Activated naive CD4-positive, alpha-beta T cell treated with anti-CD3 and anti-CD28 coated beads, Interleukin-2, amount 10 ng/mL, durations not matched to agents 7 days and 5 days (primary cell): ENCODE measurements around the gene IDH3B.

Source experiments
- CTCF ChIA-PET: fragments of 350-600 bp; sonication (Branson Sonifier 250); formaldehyde crosslinking; loops from one replicate; lab custom pipeline; 2021; ENCODE audit warnings: antibody characterized with exemption; lab: Charles Lee
- DNase-seq: peaks from one replicate; pipeline ENCODE4 v3.0.0-alpha.2; 2020
- H3K27ac Mint-ChIP-seq: one replicate; pipeline ENCODE4 v1.8.0; 2021; ENCODE audit warnings: mild to moderate bottlenecking, moderate library complexity, mixed read lengths
- H3K27me3 Mint-ChIP-seq: one replicate; pipeline ENCODE4 v1.8.0; 2021; ENCODE audit warnings: mild to moderate bottlenecking, mixed read lengths
- H3K36me3 Mint-ChIP-seq: one replicate; pipeline ENCODE4 v1.8.0; 2021; ENCODE audit warnings: mixed read lengths
- H3K4me1 Mint-ChIP-seq: one replicate; pipeline ENCODE4 v1.8.0; 2021; ENCODE audit warnings: mixed read lengths
- H3K4me3 Mint-ChIP-seq: one replicate; pipeline ENCODE4 v1.8.0; 2021; ENCODE audit warnings: mild to moderate bottlenecking, moderate library complexity, mixed read lengths
- H3K9me3 Mint-ChIP-seq: one replicate; pipeline ENCODE4 v1.8.0; 2021; ENCODE audit warnings: mixed read lengths

The IDH3B gene

DNA sequence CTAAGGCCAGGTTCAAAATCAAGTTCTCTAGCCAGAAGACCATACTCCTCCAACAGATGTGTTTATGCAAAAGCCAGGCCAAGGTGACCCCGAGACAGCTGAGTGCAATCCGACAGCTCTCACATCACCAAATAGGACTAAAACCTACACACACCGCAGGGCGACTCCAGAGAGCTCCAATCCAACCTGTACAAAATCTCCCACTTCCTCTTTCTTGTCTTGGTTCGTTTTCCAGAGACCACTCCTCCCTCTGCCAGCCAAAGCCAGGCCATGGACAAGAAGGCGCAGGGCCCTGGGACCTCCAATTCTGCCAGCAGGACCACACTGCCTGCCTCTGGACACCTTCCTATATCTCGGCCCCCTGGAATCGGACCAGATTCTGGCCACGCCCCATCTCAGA is 23.1 kb downstream of the IDH3B start:
- no peak overlapping the region for H3K4me3 Mint-ChIP-seq
- DNase-seq, result no peak
- H3K9me3 Mint-ChIP-seq, result no peaks in the 10 kb centered on the region
- no peak overlapping the region for H3K27ac Mint-ChIP-seq
- peaks cover 6% of the 10 kb centered on the region for H3K27me3 Mint-ChIP-seq
- peaks cover 6% of the 10 kb centered on the region for H3K36me3 Mint-ChIP-seq
- CTCF ChIA-PET, result interaction anchor here (1.1 kb wide), 1 partner anchor 119 kb away, joined by 5 read pairs; no protein-coding TSS in a partner anchor
- H3K4me1 Mint-ChIP-seq, result peaks cover 13% of the 10 kb centered on the region

- H3K36me3 Mint-ChIP-seq, result peaks cover 6% of the 10 kb centered on the region
- no peak overlapping the region for H3K4me3 Mint-ChIP-seq
- H3K9me3 Mint-ChIP-seq, result no peaks in the 10 kb centered on the region
- H3K4me1 Mint-ChIP-seq, result peaks cover 13% of the 10 kb centered on the region
- H3K27me3 Mint-ChIP-seq, result peaks cover 12% of the 10 kb centered on the region
- DNase-seq, result no peak
- no peak overlapping the region for H3K27ac Mint-ChIP-seq
- CTCF ChIA-PET, result no interaction called here
Measured at GRCh38 chr20:2640260-2640659, 23.8 kb downstream of the IDH3B start.

DNA sequence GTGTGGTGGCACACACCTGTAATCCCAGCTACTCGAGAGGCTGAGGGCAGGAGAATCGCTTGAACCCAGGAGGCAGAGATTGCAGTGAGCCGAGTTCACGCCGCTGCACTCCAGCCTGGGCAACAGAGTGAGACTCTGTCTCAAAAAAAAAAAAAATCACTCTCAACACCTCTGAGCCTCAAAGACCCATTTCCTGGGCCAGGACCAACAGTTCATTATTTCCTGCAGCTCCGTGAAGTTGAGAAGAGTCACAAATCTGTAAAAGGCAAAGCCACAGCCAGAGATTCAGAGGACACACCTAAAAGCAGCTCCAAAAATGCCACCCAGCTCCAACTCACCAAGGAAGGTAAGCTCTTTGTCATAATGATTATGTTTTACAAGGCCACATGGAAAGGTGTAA is 26.8 kb downstream of the IDH3B start:
- peaks cover 4% of the 10 kb centered on the region for H3K36me3 Mint-ChIP-seq
- no peaks in the 10 kb centered on the region for H3K9me3 Mint-ChIP-seq
- H3K27ac Mint-ChIP-seq, result peak overlapping the region; percentile 5
- H3K4me1 Mint-ChIP-seq, result peaks cover 13% of the 10 kb centered on the region
- no peak overlapping the region for H3K4me3 Mint-ChIP-seq
- CTCF ChIA-PET, result interaction anchor here (0.6 kb wide), 2 partner anchors 429 to 1827 kb away, joined by 3 read pairs; no protein-coding TSS in a partner anchor
- no peak for DNase-seq
- H3K27me3 Mint-ChIP-seq, result peaks cover 33% of the 10 kb centered on the region

DNA sequence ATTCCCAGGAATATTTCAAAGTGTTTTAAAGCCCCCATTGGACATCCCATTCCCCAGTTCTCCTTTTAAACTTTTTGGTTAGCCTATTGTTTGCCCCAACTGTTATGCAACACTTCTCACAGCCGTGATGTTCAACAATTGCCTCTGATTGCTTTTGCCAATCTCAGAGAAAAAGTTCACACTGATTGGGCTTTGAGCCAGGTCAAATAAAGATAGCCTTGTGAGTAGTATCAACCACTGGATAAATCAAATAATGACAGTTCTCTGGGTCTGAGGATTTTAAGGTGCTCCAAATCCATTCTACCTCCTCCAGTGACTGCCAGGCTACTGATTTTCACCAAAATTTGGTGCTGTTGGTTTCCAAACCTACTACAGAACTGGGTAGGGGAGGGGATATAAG is 30.6 kb downstream of the IDH3B start:
- Mint-ChIP-seq H3K27ac (no peak overlapping the region), H3K4me3 (no peak overlapping the region), H3K27me3 (peaks cover 46% of the 10 kb centered on the region), H3K9me3 (no peaks in the 10 kb centered on the region), H3K36me3 (no peaks in the 10 kb centered on the region), H3K4me1 (peaks cover 13% of the 10 kb centered on the region)
- no peak for DNase-seq
- CTCF ChIA-PET, result no interaction called here

GRCh38 chr20:2631228-2631627 is 32.8 kb downstream of the IDH3B start:
- Mint-ChIP-seq H3K4me1 (no peaks in the 10 kb centered on the region), H3K4me3 (no peak overlapping the region), H3K9me3 (peaks cover 4% of the 10 kb centered on the region), H3K27me3 (peaks cover 55% of the 10 kb centered on the region), H3K27ac (no peak overlapping the region), H3K36me3 (no peaks in the 10 kb centered on the region)
- CTCF ChIA-PET, result interaction anchor here (1.5 kb wide), 1 partner anchor 109 kb away, joined by 3 read pairs; no protein-coding TSS in a partner anchor
- DNase-seq, result no peak

GRCh38 chr20:2626853-2627541 is 37.0 kb downstream of the IDH3B start:
- peaks cover 50% of the 10 kb centered on the region for H3K27me3 Mint-ChIP-seq
- no peaks in the 10 kb centered on the region for H3K4me1 Mint-ChIP-seq
- DNase-seq, result no peak
- H3K4me3 Mint-ChIP-seq, result no peak overlapping the region
- CTCF ChIA-PET, result interaction anchor here (0.8 kb wide), 1 partner anchor 105 kb away, joined by 3 read pairs; no protein-coding TSS in a partner anchor
- peaks cover 4% of the 10 kb centered on the region for H3K9me3 Mint-ChIP-seq
- no peaks in the 10 kb centered on the region for H3K36me3 Mint-ChIP-seq
- H3K27ac Mint-ChIP-seq, result no peak overlapping the region

GRCh38 chr20:2625062-2625461 is 39.0 kb downstream of the IDH3B start:
- H3K27me3 Mint-ChIP-seq, result peaks cover 44% of the 10 kb centered on the region
- peaks cover 4% of the 10 kb centered on the region for H3K9me3 Mint-ChIP-seq
- no peaks in the 10 kb centered on the region for H3K4me1 Mint-ChIP-seq
- H3K27ac Mint-ChIP-seq, result no peak overlapping the region
- DNase-seq, result no peak
- H3K36me3 Mint-ChIP-seq, result no peaks in the 10 kb centered on the region
- CTCF ChIA-PET, result no interaction called here
- no peak overlapping the region for H3K4me3 Mint-ChIP-seq

- H3K4me1 Mint-ChIP-seq, result no peaks in the 10 kb centered on the region
- H3K27ac Mint-ChIP-seq, result no peak overlapping the region
- peaks cover 52% of the 10 kb centered on the region for H3K27me3 Mint-ChIP-seq
- no peaks in the 10 kb centered on the region for H3K36me3 Mint-ChIP-seq
- CTCF ChIA-PET, result no interaction called here
- no peak overlapping the region for H3K4me3 Mint-ChIP-seq
- no peak for DNase-seq
- H3K9me3 Mint-ChIP-seq, result peaks cover 4% of the 10 kb centered on the region
Measured at GRCh38 chr20:2624190-2624589, 39.8 kb downstream of the IDH3B start.

DNA sequence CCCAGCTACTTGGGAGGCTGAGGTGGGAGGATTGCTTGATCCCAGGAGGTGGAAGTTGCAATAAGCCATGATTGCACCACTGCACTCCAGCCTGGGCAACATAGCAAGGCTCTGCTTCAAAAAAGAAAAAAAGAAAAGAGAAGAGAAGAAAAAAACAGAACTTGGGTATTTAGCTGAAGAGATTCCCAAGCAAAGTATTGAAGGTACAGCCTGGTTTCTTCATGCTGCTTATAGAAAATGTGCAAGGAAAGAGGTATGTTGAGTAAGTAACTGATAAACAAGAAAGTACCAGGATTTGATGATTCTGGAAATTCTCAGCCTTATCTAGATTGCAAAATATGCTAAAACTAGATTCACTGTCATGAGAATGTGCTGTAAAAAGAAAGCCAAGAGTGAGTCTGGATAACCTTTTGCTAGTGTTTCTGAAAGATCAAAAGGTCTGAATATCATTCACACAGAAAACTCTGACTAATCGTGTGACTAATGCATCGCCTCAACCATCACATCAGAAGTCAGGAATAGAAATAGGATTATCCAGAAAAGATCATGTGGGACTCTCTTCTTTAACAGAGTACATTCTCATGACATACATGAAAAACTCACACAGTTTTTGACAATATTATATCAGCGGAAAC is 43.9 kb downstream of the IDH3B start:
- CTCF ChIA-PET, result no interaction called here
- Mint-ChIP-seq H3K4me3 (no peak overlapping the region), H3K27me3 (peaks cover 49% of the 10 kb centered on the region), H3K4me1 (no peaks in the 10 kb centered on the region), H3K9me3 (no peaks in the 10 kb centered on the region), H3K27ac (no peak overlapping the region), H3K36me3 (no peaks in the 10 kb centered on the region)
- DNase-seq, result no peak

DNA sequence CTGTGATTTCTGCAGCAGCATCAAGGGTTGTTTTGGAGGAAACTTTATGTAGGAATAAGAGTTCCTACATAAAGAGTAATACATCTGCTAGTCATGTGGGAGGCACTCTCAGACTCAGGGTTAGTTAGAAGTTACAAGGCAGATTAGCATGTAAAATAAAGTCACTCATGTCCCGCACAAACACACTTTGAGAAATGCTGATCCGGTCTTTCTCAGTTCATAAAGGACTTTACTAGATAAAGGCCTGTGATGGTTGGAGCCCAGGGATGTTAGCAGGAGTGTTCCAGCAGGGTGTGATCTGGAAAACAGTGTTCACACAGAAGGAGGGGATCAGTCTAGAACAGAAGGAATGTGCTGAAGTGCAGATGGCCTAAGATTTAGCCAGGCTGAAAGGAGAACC is 44.7 kb downstream of the IDH3B start:
- Mint-ChIP-seq H3K4me1 (no peaks in the 10 kb centered on the region), H3K36me3 (no peaks in the 10 kb centered on the region), H3K27ac (no peak overlapping the region), H3K27me3 (peaks cover 45% of the 10 kb centered on the region), H3K4me3 (no peak overlapping the region), H3K9me3 (no peaks in the 10 kb centered on the region)
- CTCF ChIA-PET, result no interaction called here
- no peak for DNase-seq

GRCh38 chr20:2618815-2619214 is 45.2 kb downstream of the IDH3B start:
- CTCF ChIA-PET, result no interaction called here
- H3K27ac Mint-ChIP-seq, result no peak overlapping the region

GRCh38 chr20:2617099-2617714 is 46.8 kb downstream of the IDH3B start:
- no peak overlapping the region for H3K27ac Mint-ChIP-seq
- no peaks in the 10 kb centered on the region for H3K36me3 Mint-ChIP-seq
- H3K4me3 Mint-ChIP-seq, result no peak overlapping the region
- no peak for DNase-seq
- no peaks in the 10 kb centered on the region for H3K9me3 Mint-ChIP-seq
- H3K27me3 Mint-ChIP-seq, result peaks cover 42% of the 10 kb centered on the region
- CTCF ChIA-PET, result no interaction called here
- H3K4me1 Mint-ChIP-seq, result no peaks in the 10 kb centered on the region

More at GRCh38 chr20:2618815-2619214, 45.2 kb downstream of the IDH3B start:
- peaks cover 41% of the 10 kb centered on the region for H3K27me3 Mint-ChIP-seq
- H3K9me3 Mint-ChIP-seq, result no peaks in the 10 kb centered on the region
- H3K4me1 Mint-ChIP-seq, result no peaks in the 10 kb centered on the region
- H3K4me3 Mint-ChIP-seq, result no peak overlapping the region
- DNase-seq, result no peak
- no peaks in the 10 kb centered on the region for H3K36me3 Mint-ChIP-seq

GRCh38 chr20:2616634-2617033 is 47.4 kb downstream of the IDH3B start:
- Mint-ChIP-seq H3K36me3 (no peaks in the 10 kb centered on the region), H3K4me1 (no peaks in the 10 kb centered on the region), H3K9me3 (no peaks in the 10 kb centered on the region), H3K27me3 (peaks cover 42% of the 10 kb centered on the region), H3K4me3 (no peak overlapping the region), H3K27ac (no peak overlapping the region)
- CTCF ChIA-PET, result no interaction called here
- no peak for DNase-seq

DNA sequence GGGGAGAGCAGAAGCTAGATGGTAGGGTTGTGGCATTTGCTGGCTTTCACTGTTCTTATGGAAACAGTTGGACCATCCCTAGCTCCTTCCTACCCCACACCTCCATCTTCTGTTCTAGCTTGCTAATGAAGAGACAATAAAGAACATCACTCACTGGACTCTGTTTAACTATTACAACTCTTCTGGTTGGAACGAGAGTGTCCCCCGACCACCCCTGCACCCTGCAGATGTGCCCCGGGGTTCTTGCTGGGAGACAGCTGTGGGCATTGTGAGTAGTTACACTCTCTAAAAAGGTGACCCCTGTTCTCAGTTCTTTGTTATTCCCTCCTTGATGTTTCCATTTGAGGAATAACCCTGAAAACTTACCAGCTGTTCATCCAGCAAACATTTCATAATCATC is 51.9 kb downstream of the IDH3B start:
- no peak overlapping the region for H3K27ac Mint-ChIP-seq

More for the DNA sequence above, 51.9 kb downstream of the IDH3B start:
- H3K9me3 Mint-ChIP-seq, result peaks cover 5% of the 10 kb centered on the region
- no peak for DNase-seq
- no peaks in the 10 kb centered on the region for H3K4me1 Mint-ChIP-seq
- no peaks in the 10 kb centered on the region for H3K36me3 Mint-ChIP-seq
- H3K4me3 Mint-ChIP-seq, result no peak overlapping the region
- H3K27me3 Mint-ChIP-seq, result peaks cover 38% of the 10 kb centered on the region
- CTCF ChIA-PET, result interaction anchor here (1.4 kb wide), 1 partner anchor 35 kb away, joined by 3 read pairs; no protein-coding TSS in a partner anchor
